ENCODE measurements around the gene FAM3D.

The FAM3D gene

DNA sequence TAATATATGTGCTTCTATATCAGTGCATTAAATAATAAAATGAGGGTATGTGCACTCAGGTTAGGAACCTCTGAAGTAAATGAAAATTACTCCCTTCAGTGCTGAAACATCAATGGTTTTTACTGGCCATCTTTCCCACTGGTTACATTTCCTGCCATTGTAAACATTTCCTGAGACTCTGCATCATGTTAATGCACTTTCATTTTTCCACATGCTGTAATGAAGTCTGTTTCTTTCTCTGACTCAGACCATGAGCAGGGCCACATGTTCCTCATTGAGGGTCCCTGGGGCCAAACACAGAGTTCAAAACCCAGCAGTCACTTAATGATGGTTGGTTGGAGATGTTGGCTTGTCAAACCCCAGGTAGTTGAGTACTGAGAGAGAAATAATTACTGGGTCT is 15.3 kb downstream of the FAM3D start:
- DNase-seq: no peak

- no peak for DNase-seq
Observed at GRCh38 chr3:58647381-58648141, 19.0 kb downstream of the FAM3D start.

GRCh38 chr3:58646503-58646902 is 20.1 kb downstream of the FAM3D start:
- DNase-seq: no peak

DNA sequence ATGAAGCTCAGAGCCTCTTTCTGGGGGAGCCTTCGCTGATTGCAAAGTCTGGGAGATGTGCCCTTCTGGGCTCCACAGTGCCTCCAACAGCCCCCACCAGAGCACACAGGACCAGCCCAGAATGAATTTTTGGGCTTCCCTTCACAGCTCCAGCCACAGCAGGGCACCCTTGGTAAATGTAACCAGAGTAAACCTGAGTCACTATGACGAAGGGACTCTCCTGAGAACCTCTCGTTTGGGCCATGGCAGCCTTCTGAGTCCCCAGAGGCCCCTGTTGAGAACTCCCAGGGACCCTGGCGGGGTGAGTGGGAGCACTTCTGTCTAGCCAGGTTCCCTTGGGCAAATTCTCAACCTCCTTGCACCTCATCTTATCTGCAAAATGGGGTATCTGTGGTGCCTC is 20.8 kb downstream of the FAM3D start:
- DNase-seq: no peak

- no peak for DNase-seq
Observed at GRCh38 chr3:58642846-58643245, 23.7 kb downstream of the FAM3D start.

- peak; percentile 84 for DNase-seq
Observed at GRCh38 chr3:58640700-58641372, 25.7 kb downstream of the FAM3D start.

- no peak for DNase-seq
Observed at GRCh38 chr3:58639842-58640241, 26.7 kb downstream of the FAM3D start.

DNA sequence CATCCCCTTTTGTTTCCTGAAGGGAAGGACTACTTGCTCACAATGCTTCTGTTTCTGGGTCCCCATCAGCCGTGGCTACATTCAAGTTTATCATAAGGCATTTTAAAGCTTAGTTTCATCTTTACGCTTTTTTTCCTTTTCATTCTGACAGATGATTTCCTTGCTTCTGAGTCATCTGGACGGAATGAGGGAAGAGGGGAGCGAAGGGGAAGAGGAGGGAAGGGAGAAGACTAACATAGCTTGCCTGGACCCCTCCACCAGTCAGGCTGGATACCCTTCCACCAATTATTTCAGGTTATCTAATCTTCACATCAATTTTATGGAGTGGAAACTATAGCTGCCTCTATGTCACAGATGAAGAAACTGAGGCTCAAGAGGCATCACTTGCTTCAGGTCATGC is 27.6 kb downstream of the FAM3D start:
- no peak for DNase-seq

DNA sequence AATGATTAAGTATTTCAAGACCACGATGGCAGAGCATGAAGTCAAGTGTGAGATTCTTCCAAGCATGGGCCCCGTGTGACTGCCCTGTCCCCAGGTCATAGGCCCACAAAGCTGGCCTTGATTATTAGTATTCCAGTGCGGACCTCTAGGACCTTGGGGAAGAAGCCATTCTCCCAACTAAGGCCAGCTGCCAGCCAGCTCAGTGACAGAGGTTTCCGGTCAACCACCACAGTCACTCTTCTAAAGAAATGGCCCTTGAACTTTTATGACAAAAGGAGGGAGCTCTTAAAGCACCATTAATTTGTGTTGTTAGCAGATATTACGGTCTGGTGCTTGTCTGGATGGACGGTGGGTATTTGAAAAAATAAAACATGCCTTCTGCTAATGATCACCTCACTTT is 28.0 kb downstream of the FAM3D start:
- no peak for DNase-seq

- DNase-seq: no peak
Observed at GRCh38 chr3:58637509-58637908, 29.1 kb downstream of the FAM3D start.

DNA sequence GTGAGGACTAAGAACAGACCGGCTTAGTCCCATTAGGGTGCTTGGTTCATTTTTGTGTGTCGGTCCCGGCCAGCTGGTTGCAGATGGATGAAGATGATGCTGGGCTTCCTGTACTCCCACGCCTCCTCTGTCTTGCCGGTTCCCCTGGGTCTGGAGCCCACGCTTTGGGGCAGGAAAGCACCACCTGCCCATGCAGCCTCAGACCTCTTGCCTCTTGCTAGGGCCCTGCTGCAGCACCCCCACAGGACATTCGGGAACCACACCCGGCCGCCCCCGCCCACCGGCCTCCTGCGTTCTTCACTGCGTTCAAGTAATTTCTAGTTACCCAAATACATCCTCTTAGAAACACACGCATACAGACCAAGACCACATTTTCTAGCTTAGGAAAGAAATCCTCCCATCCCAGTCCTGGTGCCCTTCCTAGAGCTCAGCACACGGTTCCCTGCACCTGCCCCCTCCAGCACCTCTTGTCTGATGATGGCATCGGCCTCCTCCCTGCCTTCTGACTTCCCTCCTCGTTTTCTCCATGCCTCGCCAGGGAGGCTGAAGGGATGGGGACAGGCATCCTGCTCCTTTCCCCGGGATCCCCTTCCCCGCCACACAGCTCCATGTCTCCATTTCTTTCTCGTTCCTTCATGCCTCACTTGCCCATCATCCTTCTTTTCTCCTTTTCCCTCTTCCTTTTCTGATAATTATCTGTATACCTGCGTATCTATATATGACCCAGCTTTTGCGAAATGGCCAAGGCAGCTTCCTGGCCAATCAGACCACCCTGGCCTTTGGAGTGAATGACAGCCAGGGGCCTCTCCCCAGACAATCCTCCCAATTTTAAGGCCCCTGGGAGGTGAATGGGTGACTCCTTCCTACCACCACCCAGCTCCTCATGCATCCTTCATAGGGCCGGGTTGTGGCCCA is 30.9 kb downstream of the FAM3D start:
- no peak for DNase-seq

DNA sequence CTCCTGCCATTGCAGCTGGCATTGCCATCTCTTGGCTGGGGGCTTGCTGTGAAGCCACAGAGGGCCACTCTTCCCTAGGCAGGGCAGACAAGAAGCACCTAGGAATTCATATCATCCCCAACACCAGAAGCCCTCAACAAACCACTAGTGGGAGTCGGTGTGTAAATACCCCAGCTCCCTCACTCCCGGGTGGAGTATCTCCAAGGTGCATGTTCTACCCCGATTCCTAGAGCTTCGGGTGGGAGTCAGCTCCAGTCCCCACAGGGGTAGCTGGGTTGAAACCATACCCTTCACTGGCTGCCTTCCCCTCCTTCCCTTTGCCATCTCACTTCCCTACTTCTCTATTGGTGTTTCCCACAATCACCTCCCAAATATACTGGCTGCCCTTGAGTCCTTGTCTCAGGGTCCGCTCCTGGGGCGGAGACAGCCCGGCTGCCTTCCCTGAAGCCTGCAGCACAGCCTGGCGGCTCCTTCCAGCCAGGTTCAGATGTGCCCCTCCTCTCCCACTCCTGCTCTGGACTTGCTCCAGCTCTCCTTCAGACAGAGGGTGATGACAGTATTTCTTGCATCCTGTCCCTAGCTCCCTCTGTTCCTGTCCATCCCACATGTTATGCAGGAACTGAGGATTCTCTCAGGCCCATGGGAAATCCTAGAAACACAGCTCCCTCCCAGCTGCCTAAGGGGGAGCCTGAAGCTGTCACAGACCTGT is 33.3 kb downstream of the FAM3D start:
- DNase-seq: no peak

GRCh38 chr3:58631742-58632141 is 34.8 kb downstream of the FAM3D start:
- no peak for DNase-seq

- no peak for DNase-seq
Observed at GRCh38 chr3:58630710-58631092, 35.9 kb downstream of the FAM3D start.

GRCh38 chr3:58630076-58630709 is 36.4 kb downstream of the FAM3D start:
- DNase-seq: peak; percentile 85

DNA sequence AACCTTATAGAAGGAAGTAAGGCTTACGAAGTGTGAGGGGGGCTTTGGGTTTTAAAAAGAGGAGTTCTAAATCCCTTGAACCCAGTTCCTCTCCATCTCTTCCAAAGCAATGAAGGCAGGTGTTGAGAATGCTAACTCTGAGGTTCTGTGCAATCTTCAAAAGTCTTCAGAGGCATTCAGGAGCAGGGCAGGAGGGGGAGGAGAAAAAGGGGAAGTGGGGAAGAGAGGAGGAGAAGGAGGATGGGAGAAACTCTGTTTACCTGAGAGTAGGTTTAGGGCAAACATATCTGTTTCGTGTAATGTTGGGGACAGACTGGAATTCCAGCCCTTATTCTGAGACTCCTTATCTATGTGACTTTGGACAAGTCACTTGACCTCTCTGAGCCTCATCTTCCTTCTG is 36.9 kb downstream of the FAM3D start:
- DNase-seq: no peak

GRCh38 chr3:58628823-58629562 is 37.6 kb downstream of the FAM3D start:
- DNase-seq: no peak

DNA sequence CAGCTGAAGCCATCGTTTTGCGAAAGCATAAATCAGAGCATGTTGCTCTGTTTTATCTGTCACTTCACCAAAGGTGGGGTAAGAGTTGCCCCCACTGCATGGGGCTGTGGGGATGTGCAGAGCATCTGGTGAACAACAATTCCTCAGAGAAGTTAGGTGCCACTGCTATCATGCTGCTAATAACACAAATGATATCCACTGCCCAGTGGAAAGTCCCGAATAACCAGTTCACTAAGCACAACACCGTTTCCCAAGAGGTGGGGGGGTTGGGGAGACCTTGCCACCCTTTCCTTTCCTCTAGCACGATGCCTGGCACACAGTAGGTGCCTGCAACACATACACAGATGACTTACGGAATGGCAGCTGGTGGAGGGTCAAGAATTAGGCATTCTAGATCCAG is 38.6 kb downstream of the FAM3D start:
- no peak for DNase-seq

- DNase-seq: no peak
Observed at GRCh38 chr3:58627570-58627885, 39.0 kb downstream of the FAM3D start.

DNA sequence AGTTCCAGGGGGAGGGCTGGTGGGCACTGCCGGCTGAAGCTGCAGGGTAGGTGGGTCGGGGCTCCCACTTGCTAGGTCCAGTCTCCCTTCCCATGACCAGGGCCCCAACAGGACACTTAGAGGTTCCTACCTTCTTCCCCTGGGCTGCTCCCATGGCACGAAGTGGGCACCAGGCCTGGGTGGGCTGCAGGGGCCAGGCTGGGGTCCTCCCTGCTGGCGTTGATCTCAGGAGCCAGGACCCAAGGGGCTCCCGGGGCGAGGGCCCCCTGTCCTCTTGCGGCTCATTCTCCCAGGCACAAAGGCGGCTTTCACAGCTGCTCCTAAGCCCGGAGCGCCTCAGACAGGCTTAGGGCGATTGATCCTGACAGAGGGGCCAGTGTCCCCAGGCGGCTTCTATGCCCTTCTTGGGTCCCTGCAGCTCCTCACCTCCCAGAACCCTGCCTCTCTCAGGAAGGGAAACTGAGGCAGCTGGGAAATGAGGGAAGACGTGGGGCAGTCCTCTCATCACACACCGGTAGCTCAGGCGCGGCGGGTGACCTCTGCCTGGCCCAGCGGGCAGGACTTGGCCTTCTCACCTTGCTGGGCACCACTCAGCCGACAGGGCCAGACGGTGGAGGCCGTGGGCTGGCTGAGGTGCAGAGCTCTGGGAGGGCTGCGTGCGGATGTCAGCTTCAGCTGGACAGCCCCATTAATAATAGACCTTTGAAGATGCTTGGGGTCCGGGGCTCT is 39.6 kb downstream of the FAM3D start:
- DNase-seq: no peak

DNA sequence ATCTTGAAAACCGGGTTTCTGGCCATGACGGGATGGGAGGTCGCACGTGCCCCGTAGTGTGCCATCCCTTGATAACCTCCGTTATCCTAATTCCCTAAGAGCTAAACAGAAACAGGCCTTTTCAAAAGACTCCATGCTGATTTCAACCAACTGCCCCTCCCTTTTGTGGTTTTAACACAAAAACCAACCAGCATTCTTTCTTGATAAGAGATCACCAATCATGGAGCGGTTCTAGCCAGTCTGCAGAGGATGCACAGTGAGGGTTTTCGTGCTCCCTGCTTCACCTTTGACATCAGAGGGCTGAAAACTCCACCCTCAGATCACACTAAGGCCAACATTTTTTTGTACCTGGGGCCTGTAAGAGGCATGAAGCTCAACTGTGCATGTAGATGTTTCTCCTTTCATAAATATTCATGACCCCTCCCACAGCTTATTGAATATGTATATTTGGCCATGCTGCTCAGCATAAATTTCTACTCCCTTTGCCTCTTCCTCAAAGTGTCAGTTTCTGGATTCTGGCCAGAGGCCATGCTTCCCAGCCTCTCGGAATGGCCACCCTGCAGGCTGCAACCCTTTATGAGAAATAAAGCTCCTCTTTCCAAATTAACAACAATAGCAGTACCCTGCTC is 41.3 kb downstream of the FAM3D start:
- no peak for DNase-seq

All from activated CD8-positive, alpha-beta memory T cell treated with anti-CD3 and anti-CD28 coated beads, Interleukin-2, amount 50 U/mL, for 48 hours (primary cell).